Measurements from ENCODE around the gene SH3BP4. TPM values are rescaled to one million over a fixed set of nuclear protein-coding genes. Genes with fewer than 3 reads are reported as not detected.
A peak's percentile ranks its signal among the peaks of the same experiment; 100 is the strongest.

Gene SH3BP4
- total RNA-seq, 1 donor from 2014 or later, result 53.4 TPM

- H3K27me3 ChIP-seq, result no peaks in the 10 kb centered on the region
- H3K36me3 Mint-ChIP-seq, result peaks cover 75% of the 10 kb centered on the region
- H3F3A ChIP-seq (ENCODE audit: low read depth), result no peaks in the 10 kb centered on the region
- H3K36me3 ChIP-seq, result no peaks in the 10 kb centered on the region
- H3K4me2 ChIP-seq, result no peak overlapping the region
- H3K27ac Mint-ChIP-seq, result peak overlapping the region; percentile 82
- H3K4me3 Mint-ChIP-seq, result no peak overlapping the region
- H4K20me1 ChIP-seq (ENCODE audit: low read depth), result peaks cover 33% of the 10 kb centered on the region
- peaks cover 5% of the 10 kb centered on the region for H3K4me1 ChIP-seq
- H3K4me1 Mint-ChIP-seq, result peaks cover 21% of the 10 kb centered on the region
- no peak overlapping the region for H3K9ac ChIP-seq
- H3K79me2 ChIP-seq (ENCODE audit: low read depth), result peaks cover 84% of the 10 kb centered on the region
- no peak overlapping the region for H3K27ac ChIP-seq
- H2AFZ ChIP-seq (replicated peaks), result no peak overlapping the region
- H3K27me3 Mint-ChIP-seq (ENCODE audit: insufficient read depth, low read depth), result peaks cover 7% of the 10 kb centered on the region
- no peaks in the 10 kb centered on the region for H3K9me3 Mint-ChIP-seq
- no peaks in the 10 kb centered on the region for H3K9me3 ChIP-seq (ENCODE audit: low read depth)
- DNase-seq (ENCODE audit: low spot score), result no peak
- TF ChIP-seq CTCF (IDR thresholded peaks at IDR 0.05) (no peak), EZH2 (IDR thresholded peaks at IDR 0.05) (no peak), EZH2phosphoT487 (IDR thresholded peaks at IDR 0.05) (no peak)
- H3K4me3 ChIP-seq, result no peak overlapping the region
Observed at GRCh38 chr2:235043762-235044500, 92.1 kb downstream of the SH3BP4 start.

GRCh38 chr2:235044501-235045271, 92.9 kb downstream of the SH3BP4 start:
- H3K79me2 ChIP-seq (ENCODE audit: low read depth), result peaks cover 86% of the 10 kb centered on the region

GRCh38 chr2:235045336-235045972, 93.6 kb downstream of the SH3BP4 start:
- peaks cover 85% of the 10 kb centered on the region for H3K79me2 ChIP-seq (ENCODE audit: low read depth)
- H3K36me3 ChIP-seq, result no peaks in the 10 kb centered on the region
- H3F3A ChIP-seq (ENCODE audit: low read depth), result no peaks in the 10 kb centered on the region
- no peaks in the 10 kb centered on the region for H3K27me3 ChIP-seq
- Mint-ChIP-seq H3K9me3 (no peaks in the 10 kb centered on the region), H3K4me1 (peaks cover 24% of the 10 kb centered on the region), H3K27me3 (ENCODE audit: insufficient read depth, low read depth) (peaks cover 7% of the 10 kb centered on the region), H3K27ac (peak overlapping the region; percentile 77), H3K36me3 (peaks cover 70% of the 10 kb centered on the region), H3K4me3 (no peak overlapping the region)
- no peak overlapping the region for H2AFZ ChIP-seq (replicated peaks)
- peaks cover 2% of the 10 kb centered on the region for H3K4me1 ChIP-seq
- H3K9me3 ChIP-seq (ENCODE audit: low read depth), result no peaks in the 10 kb centered on the region
- H3K27ac ChIP-seq, result no peak overlapping the region
- TF ChIP-seq EZH2phosphoT487 (IDR thresholded peaks at IDR 0.05), result no peak
- TF ChIP-seq EZH2 (IDR thresholded peaks at IDR 0.05), result no peak
- no peak for TF ChIP-seq CTCF (IDR thresholded peaks at IDR 0.05)
- H4K20me1 ChIP-seq (ENCODE audit: low read depth), result peaks cover 24% of the 10 kb centered on the region
- H3K9ac ChIP-seq, result no peak overlapping the region
- H3K4me3 ChIP-seq, result no peak overlapping the region
- no peak overlapping the region for H3K4me2 ChIP-seq
- no peak for DNase-seq (ENCODE audit: low spot score)

More at GRCh38 chr2:235044501-235045271, 92.9 kb downstream of the SH3BP4 start:
- Mint-ChIP-seq H3K27ac (peak overlapping the region; percentile 91), H3K4me1 (peaks cover 23% of the 10 kb centered on the region), H3K9me3 (no peaks in the 10 kb centered on the region), H3K27me3 (ENCODE audit: insufficient read depth, low read depth) (peaks cover 7% of the 10 kb centered on the region), H3K4me3 (no peak overlapping the region), H3K36me3 (peaks cover 74% of the 10 kb centered on the region)
- no peak overlapping the region for H3K9ac ChIP-seq
- no peak overlapping the region for H3K4me2 ChIP-seq
- H3K9me3 ChIP-seq (ENCODE audit: low read depth), result no peaks in the 10 kb centered on the region
- no peak overlapping the region for H3K27ac ChIP-seq
- H3F3A ChIP-seq (ENCODE audit: low read depth), result no peaks in the 10 kb centered on the region
- H4K20me1 ChIP-seq (ENCODE audit: low read depth), result peaks cover 25% of the 10 kb centered on the region
- no peaks in the 10 kb centered on the region for H3K36me3 ChIP-seq
- H2AFZ ChIP-seq (replicated peaks), result no peak overlapping the region
- TF ChIP-seq CTCF (IDR thresholded peaks at IDR 0.05) (no peak), EZH2phosphoT487 (IDR thresholded peaks at IDR 0.05) (no peak), EZH2 (IDR thresholded peaks at IDR 0.05) (no peak)
- no peaks in the 10 kb centered on the region for H3K4me1 ChIP-seq
- H3K4me3 ChIP-seq, result no peak overlapping the region
- DNase-seq (ENCODE audit: low spot score), result no peak
- no peaks in the 10 kb centered on the region for H3K27me3 ChIP-seq

All from neural progenitor cell (in vitro differentiated cells).